MM.1S (cell line): ENCODE measurements around the gene PROX1.

Source experiments
- DNase-seq: peaks from one replicate; pipeline ENCODE4 v3.0.0-alpha.2; 2015
- H2AFZ ChIP-seq: fragments of 300-600 bp; sonication (generic); 2 replicates; pipeline ENCODE4 v1.6.0; 2016; ENCODE audit warnings: antibody characterized with exemption, low read length
- H3F3A ChIP-seq: fragments of 300-600 bp; sonication (generic); 2 replicates; pipeline ENCODE4 v1.6.1; 2016; ENCODE audit warnings: mild to moderate bottlenecking, antibody characterized with exemption, low read length, moderate library complexity, mixed read lengths; ENCODE audit not compliant: insufficient read depth
- H3K27ac ChIP-seq: fragments of 300-600 bp; sonication (generic); 2 replicates; pipeline ENCODE4 v1.5.1; 2016; ENCODE audit warnings: mild to moderate bottlenecking, low read length
- H3K27me3 ChIP-seq: fragments of 300-600 bp; sonication (generic); replicated peaks from 2 replicates; pipeline ENCODE4 v1.6.0; 2016; ENCODE audit warnings: low read length; ENCODE audit not compliant: insufficient read depth
- H3K36me3 ChIP-seq: fragments of 300-600 bp; sonication (generic); replicated peaks from 2 replicates; pipeline ENCODE4 v1.6.1; 2016; ENCODE audit warnings: mild to moderate bottlenecking, low read length, mixed read lengths; ENCODE audit not compliant: insufficient read depth
- H3K4me1 ChIP-seq: fragments of 300-600 bp; sonication (generic); 2 replicates; pipeline ENCODE4 v1.6.1; 2016; ENCODE audit warnings: low read length, mixed read lengths
- H3K4me2 ChIP-seq: fragments of 300-600 bp; sonication (generic); 2 replicates; pipeline ENCODE4 v1.6.0; 2016; ENCODE audit warnings: low read depth, low read length
- H3K4me3 ChIP-seq: fragments of 300-600 bp; sonication (generic); 2 replicates; pipeline ENCODE4 v1.5.1; 2016; ENCODE audit warnings: low read length, mixed read lengths
- H3K79me2 ChIP-seq: fragments of 300-600 bp; sonication (generic); 2 replicates; pipeline ENCODE4 v1.6.1; 2016; ENCODE audit warnings: mixed run types, low read length, mixed read lengths
- H3K9ac ChIP-seq: fragments of 300-600 bp; sonication (generic); 2 replicates; pipeline ENCODE4 v1.6.1; 2016; ENCODE audit warnings: low read length, mixed read lengths
- H3K9me2 ChIP-seq: fragments of 300-600 bp; sonication (generic); replicated peaks from 2 replicates; pipeline ENCODE4 v1.6.1; 2016; ENCODE audit warnings: mild to moderate bottlenecking, low read length, mixed read lengths; ENCODE audit not compliant: insufficient read depth
- H3K9me3 ChIP-seq: fragments of 300-600 bp; sonication (generic); replicated peaks from 2 replicates; pipeline ENCODE4 v1.6.1; 2016; ENCODE audit warnings: mild to moderate bottlenecking, low read length, mixed read lengths; ENCODE audit not compliant: insufficient read depth
- H4K20me1 ChIP-seq: fragments of 300-600 bp; sonication (generic); 2 replicates; pipeline ENCODE4 v1.6.1; 2016; ENCODE audit warnings: mild to moderate bottlenecking, low read length, moderate library complexity, mixed read lengths; ENCODE audit not compliant: insufficient read depth
- EZH2 ChIP-seq: fragments of 300-600 bp; sonication (generic); optimal IDR thresholded peaks from 2 replicates; pipeline ENCODE3; 2017; ENCODE audit warnings: low read depth, mild to moderate bottlenecking, antibody characterized with exemption, low read length, mixed read lengths
- EZH2phosphoT487 ChIP-seq: fragments of 300-600 bp; sonication (generic); IDR thresholded peaks from 2 replicates; pipeline ENCODE4 v1.6.1; 2018; ENCODE audit warnings: antibody characterized with exemption, low read length
- TF ChIP-seq, protein P1 (sequence below): fragments of 300-600 bp; sonication (generic); IDR thresholded peaks from 2 replicates; pipeline ENCODE4 v1.5.1; 2016; ENCODE audit warnings: antibody characterized with exemption, low read length, mixed read lengths

PROX1 gene

DNA sequence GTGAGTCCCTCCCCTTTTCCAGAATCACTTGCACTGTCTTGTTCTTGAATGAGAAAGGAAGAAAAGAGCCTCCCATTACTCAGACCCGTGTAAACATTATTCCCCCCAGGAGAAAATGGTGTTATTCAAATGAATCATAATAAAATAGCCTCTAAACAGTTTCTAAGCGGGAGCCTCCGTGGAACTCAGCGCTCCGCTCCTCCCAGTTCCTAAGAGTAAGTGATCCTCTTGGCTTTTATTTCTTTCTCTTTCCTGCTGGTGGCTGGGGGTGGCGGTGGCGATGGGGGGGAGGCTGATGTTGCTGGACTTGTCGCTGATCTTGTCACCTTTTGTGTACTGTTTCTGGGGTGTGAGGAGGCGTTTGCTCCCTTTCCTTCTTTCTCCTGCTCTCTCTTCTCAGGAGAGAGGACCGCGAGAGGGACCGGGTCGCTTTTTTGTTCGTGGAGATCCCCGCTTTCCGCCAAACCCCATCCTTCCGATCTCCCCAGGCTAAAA is 781 bp downstream of the PROX1 start:
- Histone ChIP-seq H3K4me2 (peak overlapping the region; percentile 98), H2AFZ (peak overlapping the region; percentile 85), H3F3A (peaks cover 40% of the 10 kb centered on the region), H3K4me1 (peaks cover 13% of the 10 kb centered on the region), H3K4me3 (peak overlapping the region; percentile 80), H3K27me3 (peaks cover 37% of the 10 kb centered on the region), H3K36me3 (no peaks in the 10 kb centered on the region), H3K9me3 (no peaks in the 10 kb centered on the region), H3K9ac (peak overlapping the region; percentile 66), H3K27ac (peak overlapping the region; percentile 75; the same call in 1 of the 2 replicates), H3K9me2 (no peaks in the 10 kb centered on the region), H4K20me1 (no peaks in the 10 kb centered on the region), H3K79me2 (no peaks in the 10 kb centered on the region)
- DNase-seq: no peak
- TF ChIP-seq, protein P1, sequence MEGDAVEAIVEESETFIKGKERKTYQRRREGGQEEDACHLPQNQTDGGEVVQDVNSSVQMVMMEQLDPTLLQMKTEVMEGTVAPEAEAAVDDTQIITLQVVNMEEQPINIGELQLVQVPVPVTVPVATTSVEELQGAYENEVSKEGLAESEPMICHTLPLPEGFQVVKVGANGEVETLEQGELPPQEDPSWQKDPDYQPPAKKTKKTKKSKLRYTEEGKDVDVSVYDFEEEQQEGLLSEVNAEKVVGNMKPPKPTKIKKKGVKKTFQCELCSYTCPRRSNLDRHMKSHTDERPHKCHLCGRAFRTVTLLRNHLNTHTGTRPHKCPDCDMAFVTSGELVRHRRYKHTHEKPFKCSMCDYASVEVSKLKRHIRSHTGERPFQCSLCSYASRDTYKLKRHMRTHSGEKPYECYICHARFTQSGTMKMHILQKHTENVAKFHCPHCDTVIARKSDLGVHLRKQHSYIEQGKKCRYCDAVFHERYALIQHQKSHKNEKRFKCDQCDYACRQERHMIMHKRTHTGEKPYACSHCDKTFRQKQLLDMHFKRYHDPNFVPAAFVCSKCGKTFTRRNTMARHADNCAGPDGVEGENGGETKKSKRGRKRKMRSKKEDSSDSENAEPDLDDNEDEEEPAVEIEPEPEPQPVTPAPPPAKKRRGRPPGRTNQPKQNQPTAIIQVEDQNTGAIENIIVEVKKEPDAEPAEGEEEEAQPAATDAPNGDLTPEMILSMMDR: no peak
- TF ChIP-seq EZH2 (no peak), EZH2phosphoT487 (no peak)

DNA sequence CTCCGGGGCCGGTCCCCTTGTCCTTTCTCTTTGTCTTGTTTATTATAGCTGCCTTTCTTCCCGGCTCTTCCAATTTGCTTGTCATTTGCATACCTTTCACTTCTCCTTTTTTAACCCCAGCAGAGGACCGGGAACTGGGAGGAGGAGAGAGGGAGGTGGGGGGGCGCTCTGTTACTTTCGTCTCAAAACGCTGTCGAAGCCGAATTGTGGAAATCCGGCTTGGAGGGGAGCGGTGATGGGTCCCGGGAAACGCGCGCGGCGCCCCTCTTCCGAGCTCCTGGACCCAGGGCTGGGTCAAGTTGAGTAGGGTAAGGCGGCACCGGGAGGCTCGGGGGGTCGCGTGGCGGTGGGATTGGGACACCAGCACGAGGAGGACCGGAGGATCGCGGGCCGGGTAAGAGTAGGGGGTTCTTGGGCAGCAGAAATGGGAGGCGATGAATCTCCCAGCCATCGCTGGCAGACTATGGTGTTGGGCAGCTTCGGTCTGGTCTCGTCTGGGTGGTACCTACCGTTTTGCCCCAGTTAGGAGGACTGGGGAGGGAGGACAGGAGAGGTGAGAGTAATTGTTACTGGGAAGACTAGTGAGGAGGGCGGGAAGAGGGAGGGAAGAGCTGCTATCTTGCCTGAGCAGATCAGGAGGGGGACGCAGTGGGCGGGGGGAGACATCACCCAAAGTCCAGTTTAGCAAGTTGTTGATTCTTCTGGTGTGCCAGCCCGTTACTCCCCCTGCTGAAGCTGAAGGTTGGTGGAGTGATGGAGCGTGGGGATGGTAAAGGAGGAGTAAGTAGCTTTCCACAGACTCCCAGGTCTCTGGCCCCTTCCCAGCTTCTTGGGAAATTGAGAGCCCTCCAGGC is 1.5 kb downstream of the PROX1 start:
- Histone ChIP-seq H3K9ac (peak overlapping the region; percentile 66), H3K4me3 (peak overlapping the region; percentile 80), H3K9me2 (no peaks in the 10 kb centered on the region), H3K27ac (peak overlapping the region; percentile 75; the same call in 1 of the 2 replicates), H3K9me3 (no peaks in the 10 kb centered on the region), H3K4me1 (peaks cover 13% of the 10 kb centered on the region), H3K27me3 (peaks cover 30% of the 10 kb centered on the region), H4K20me1 (no peaks in the 10 kb centered on the region), H2AFZ (peak overlapping the region; percentile 85), H3K79me2 (no peaks in the 10 kb centered on the region), H3K4me2 (peak overlapping the region; percentile 98), H3K36me3 (no peaks in the 10 kb centered on the region), H3F3A (peaks cover 40% of the 10 kb centered on the region)
- peak; percentile 34 for DNase-seq
- TF ChIP-seq EZH2phosphoT487 (no peak), EZH2 (no peak)
- TF ChIP-seq, protein P1: no peak

DNA sequence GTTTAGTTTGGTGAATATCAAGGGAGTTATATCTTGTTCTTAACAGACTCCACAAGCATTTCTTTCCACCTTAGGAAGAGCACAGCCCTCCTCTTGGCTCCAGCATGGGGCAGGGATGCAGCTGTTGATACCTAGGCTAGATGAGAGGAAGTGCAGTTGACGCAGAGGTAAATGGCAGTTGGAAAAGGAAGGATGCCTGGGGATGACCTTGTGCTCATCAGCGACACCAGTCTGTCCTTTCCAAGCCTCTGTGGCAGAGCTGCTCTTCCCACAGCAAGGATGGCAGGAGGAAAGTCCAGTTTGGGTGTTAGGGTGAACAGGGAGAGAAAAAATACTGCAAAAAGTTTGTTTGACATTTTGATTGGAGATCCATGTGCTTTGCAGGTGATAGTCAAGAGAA is 6.2 kb downstream of the PROX1 start:
- Histone ChIP-seq H3K9me3 (no peaks in the 10 kb centered on the region), H4K20me1 (no peaks in the 10 kb centered on the region), H3K79me2 (no peaks in the 10 kb centered on the region), H3K27me3 (no peaks in the 10 kb centered on the region), H3K4me2 (no peak overlapping the region), H3K9me2 (no peaks in the 10 kb centered on the region), H3K9ac (no peak overlapping the region), H3K36me3 (no peaks in the 10 kb centered on the region), H3K4me3 (no peak overlapping the region), H2AFZ (no peak overlapping the region), H3F3A (peaks cover 30% of the 10 kb centered on the region), H3K27ac (no peak overlapping the region), H3K4me1 (peaks cover 10% of the 10 kb centered on the region)
- TF ChIP-seq EZH2: no peak
- TF ChIP-seq EZH2phosphoT487: no peak
- TF ChIP-seq, protein P1: no peak
- DNase-seq: no peak
